Keratinocyte (primary cell): Measurements from ENCODE around the gene TYW3. TPM values are rescaled to one million over a fixed set of nuclear protein-coding genes. Genes with fewer than 3 reads are reported as not detected.
"Not testable (repeated sequence)": the region's sequence is repeated elsewhere in the genome, so short reads cannot be mapped to it uniquely, and the experiment has no call there.

Experiments
- DNase-seq: peaks from one replicate; pipeline ENCODE4 v3.0.0-alpha.2; 2011; ENCODE audit warnings: low read depth, missing footprints, low spot score
- FAIRE-seq: peaks from 2 replicates; lab custom pipeline; 2011; peaks lifted over from hg19 to GRCh38; lab: Jason Lieb, UNC
- H2AFZ ChIP-seq: 2 replicates; pipeline ENCODE4 v1.6.0; 2012; ENCODE audit warnings: low read length, control low read depth, inconsistent platforms; ENCODE audit not compliant: control insufficient read depth
- H3K27ac ChIP-seq: 2 replicates; pipeline ENCODE4 v1.5.1; 2011; ENCODE audit warnings: low read length; ENCODE audit not compliant: control insufficient read depth, insufficient read depth
- H3K27me3 ChIP-seq: 3 replicates; pipeline ENCODE4 v1.6.0; 2011; ENCODE audit warnings: low read length; ENCODE audit not compliant: control insufficient read depth, insufficient read depth; ENCODE audit errors: extremely low read depth
- H3K36me3 ChIP-seq, 2 experiments: 2 replicates in 1 of 2; 3 replicates in 1 of 2; pipeline ENCODE4 v1.5.1; 2011; ENCODE audit warnings: low read length in 2 of 2, mild to moderate bottlenecking in 1 of 2; ENCODE audit not compliant: control insufficient read depth in 2 of 2, insufficient read depth in 2 of 2; ENCODE audit errors: extremely low read depth in 1 of 2
- H3K4me1 ChIP-seq: 3 replicates; pipeline ENCODE4 v1.5.1; 2011; ENCODE audit warnings: low read length; ENCODE audit not compliant: control insufficient read depth, insufficient read depth; ENCODE audit errors: extremely low read depth
- H3K4me2 ChIP-seq: 3 replicates; pipeline ENCODE4 v1.6.0; 2011; ENCODE audit warnings: low read depth, low read length; ENCODE audit not compliant: control insufficient read depth, insufficient read depth; ENCODE audit errors: extremely low read depth
- H3K4me3 ChIP-seq, 3 experiments: fragments of 200-600 bp in 1 of 3; sonication (generic) in 1 of 3; 2 replicates in 2 of 3; 3 replicates in 1 of 3; pipeline ENCODE4 v1.5.1; 2011 to 2016; ENCODE audit warnings: low read length in 3 of 3, mild to moderate bottlenecking in 3 of 3, control low read depth in 2 of 3, inconsistent platforms in 1 of 3, low read depth in 1 of 3, mixed read lengths in 1 of 3, mixed run types in 1 of 3, moderate library complexity in 1 of 3; ENCODE audit not compliant: control insufficient read depth in 2 of 3, insufficient read depth in 2 of 3; ENCODE audit errors: extremely low read depth in 1 of 3
- H3K79me2 ChIP-seq: 2 replicates; pipeline ENCODE4 v1.6.0; 2012; ENCODE audit warnings: low read length; ENCODE audit not compliant: control insufficient read depth, insufficient read depth
- H3K9ac ChIP-seq: 3 replicates; pipeline ENCODE4 v1.6.0; 2011; ENCODE audit warnings: low read length; ENCODE audit not compliant: control insufficient read depth, insufficient read depth; ENCODE audit errors: extremely low read depth
- H3K9me1 ChIP-seq: 3 replicates; pipeline ENCODE4 v1.6.0; 2011; ENCODE audit warnings: low read length; ENCODE audit not compliant: control insufficient read depth, insufficient read depth; ENCODE audit errors: extremely low read depth
- H3K9me3 ChIP-seq: 2 replicates; pipeline ENCODE4 v1.5.1; 2012; ENCODE audit warnings: low read depth, low read length; ENCODE audit not compliant: control insufficient read depth
- H4K20me1 ChIP-seq: 3 replicates; pipeline ENCODE4 v1.6.0; 2011; ENCODE audit warnings: low read length; ENCODE audit not compliant: control insufficient read depth, insufficient read depth; ENCODE audit errors: extremely low read depth
- EZH2 ChIP-seq: IDR thresholded peaks from one replicate; pipeline ENCODE4 v1.6.1; 2012; ENCODE audit warnings: inconsistent platforms, mild to moderate bottlenecking, low read length, moderate library complexity
- dilution Hi-C: fragments of 300-500 bp; cut with MboI; formaldehyde crosslinking; loops from one replicate; pipeline ENCODE4 v1.7.0; 2020; ENCODE audit warnings: low sequenced_read_pairs; ENCODE audit not compliant: extremely low pct_ligation_motif_present
- polyA plus RNA-seq, 5 experiments: library from polyadenylated mRNA; depleted of rRNA in 3 of 5; stranded (reverse) in 3 of 5; stranded (forward) in 1 of 5; unstranded in 1 of 5; fragments of >200 nt; gene quantifications; 1 replicate in 1 of 5; 2 replicates in 3 of 5; 3 replicates in 1 of 5; pipeline versions ENCODE4 v1.2.1 to v1.2.3, GENCODE V29; 2011 to 2012; ENCODE audit warnings: missing spikeins in 2 of 5, low read depth in 1 of 5, low replicate concordance in 1 of 5
- TF ChIP-seq, protein P1 (sequence below), 3 experiments: IDR thresholded peaks in 1 of 3; conservative IDR thresholded peaks in 1 of 3; optimal IDR thresholded peaks in 1 of 3; 2 replicates in 2 of 3; 3 replicates in 1 of 3; pipeline versions ENCODE3 to v1.5.1; 2011; ENCODE audit warnings: low read length in 3 of 3, mild to moderate bottlenecking in 3 of 3, moderate library complexity in 2 of 3, control low read depth in 1 of 3, inconsistent platforms in 1 of 3; ENCODE audit not compliant: insufficient read depth in 2 of 3; ENCODE audit errors: extremely low read depth in 1 of 3

TYW3 gene
- polyA plus RNA-seq, 1 donor (not counting 4 experiments of a cell fraction or from before 2014, with no cell fraction given), result 25.9 TPM

- Histone ChIP-seq H3K4me1 (peaks cover 30% of the 10 kb centered on the region), H3K4me3 (no peak overlapping the region), H3K27ac (no peak overlapping the region), H3K79me2 (peaks cover 44% of the 10 kb centered on the region), H3K9me3 (no peaks in the 10 kb centered on the region), H3K9ac (no peak overlapping the region), H3K27me3 (no peaks in the 10 kb centered on the region), H4K20me1 (no peaks in the 10 kb centered on the region), H3K4me2 (peak overlapping the region; percentile 27), H3K36me3 (peaks cover 0 to 2% of the 10 kb centered on the region in 2 experiments), H3K9me1 (no peaks in the 10 kb centered on the region), H2AFZ (no peak overlapping the region)
- FAIRE-seq (peak; percentile 83), DNase-seq (peak; percentile 88)
- TF ChIP-seq, protein P1, sequence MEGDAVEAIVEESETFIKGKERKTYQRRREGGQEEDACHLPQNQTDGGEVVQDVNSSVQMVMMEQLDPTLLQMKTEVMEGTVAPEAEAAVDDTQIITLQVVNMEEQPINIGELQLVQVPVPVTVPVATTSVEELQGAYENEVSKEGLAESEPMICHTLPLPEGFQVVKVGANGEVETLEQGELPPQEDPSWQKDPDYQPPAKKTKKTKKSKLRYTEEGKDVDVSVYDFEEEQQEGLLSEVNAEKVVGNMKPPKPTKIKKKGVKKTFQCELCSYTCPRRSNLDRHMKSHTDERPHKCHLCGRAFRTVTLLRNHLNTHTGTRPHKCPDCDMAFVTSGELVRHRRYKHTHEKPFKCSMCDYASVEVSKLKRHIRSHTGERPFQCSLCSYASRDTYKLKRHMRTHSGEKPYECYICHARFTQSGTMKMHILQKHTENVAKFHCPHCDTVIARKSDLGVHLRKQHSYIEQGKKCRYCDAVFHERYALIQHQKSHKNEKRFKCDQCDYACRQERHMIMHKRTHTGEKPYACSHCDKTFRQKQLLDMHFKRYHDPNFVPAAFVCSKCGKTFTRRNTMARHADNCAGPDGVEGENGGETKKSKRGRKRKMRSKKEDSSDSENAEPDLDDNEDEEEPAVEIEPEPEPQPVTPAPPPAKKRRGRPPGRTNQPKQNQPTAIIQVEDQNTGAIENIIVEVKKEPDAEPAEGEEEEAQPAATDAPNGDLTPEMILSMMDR (optimal IDR thresholded peaks at IDR 0.05 in 1 of 3, IDR thresholded peaks at IDR 0.05 in 1 of 3, conservative IDR thresholded peaks at IDR 0.05 in 1 of 3; ENCODE audit: extremely low read depth in 1 of 3, insufficient read depth in 2 of 3, low read length in 3 of 3), result no peak
- TF ChIP-seq EZH2, result no peak
- dilution Hi-C loops, result no loop called here
Observed at GRCh38 chr1:74729741-74730478, 3.0 kb upstream of the TYW3 start.

GRCh38 chr1:74731399-74732052, 1.4 kb upstream of the TYW3 start:
- Histone ChIP-seq H3K27me3 (no peaks in the 10 kb centered on the region), H3K79me2 (peaks cover 44% of the 10 kb centered on the region), H3K36me3 (peaks cover 0 to 2% of the 10 kb centered on the region in 2 experiments), H3K27ac (no peak overlapping the region), H3K9me3 (no peaks in the 10 kb centered on the region), H3K4me1 (peaks cover 30% of the 10 kb centered on the region), H2AFZ (no peak overlapping the region), H3K9me1 (no peaks in the 10 kb centered on the region), H3K4me2 (peak overlapping the region; percentile 63), H4K20me1 (no peaks in the 10 kb centered on the region), H3K4me3 (peak overlapping the region in 2 of 3 experiments; percentile 4 to 83), H3K9ac (peak overlapping the region; percentile 20)
- no peak for DNase-seq
- dilution Hi-C loops, result no loop called here
- FAIRE-seq, result no peak
- TF ChIP-seq, protein P1 (optimal IDR thresholded peaks at IDR 0.05 in 1 of 3, IDR thresholded peaks at IDR 0.05 in 1 of 3, conservative IDR thresholded peaks at IDR 0.05 in 1 of 3; ENCODE audit: extremely low read depth in 1 of 3, insufficient read depth in 2 of 3, low read length in 3 of 3), result no peak
- no peak for TF ChIP-seq EZH2

DNA sequence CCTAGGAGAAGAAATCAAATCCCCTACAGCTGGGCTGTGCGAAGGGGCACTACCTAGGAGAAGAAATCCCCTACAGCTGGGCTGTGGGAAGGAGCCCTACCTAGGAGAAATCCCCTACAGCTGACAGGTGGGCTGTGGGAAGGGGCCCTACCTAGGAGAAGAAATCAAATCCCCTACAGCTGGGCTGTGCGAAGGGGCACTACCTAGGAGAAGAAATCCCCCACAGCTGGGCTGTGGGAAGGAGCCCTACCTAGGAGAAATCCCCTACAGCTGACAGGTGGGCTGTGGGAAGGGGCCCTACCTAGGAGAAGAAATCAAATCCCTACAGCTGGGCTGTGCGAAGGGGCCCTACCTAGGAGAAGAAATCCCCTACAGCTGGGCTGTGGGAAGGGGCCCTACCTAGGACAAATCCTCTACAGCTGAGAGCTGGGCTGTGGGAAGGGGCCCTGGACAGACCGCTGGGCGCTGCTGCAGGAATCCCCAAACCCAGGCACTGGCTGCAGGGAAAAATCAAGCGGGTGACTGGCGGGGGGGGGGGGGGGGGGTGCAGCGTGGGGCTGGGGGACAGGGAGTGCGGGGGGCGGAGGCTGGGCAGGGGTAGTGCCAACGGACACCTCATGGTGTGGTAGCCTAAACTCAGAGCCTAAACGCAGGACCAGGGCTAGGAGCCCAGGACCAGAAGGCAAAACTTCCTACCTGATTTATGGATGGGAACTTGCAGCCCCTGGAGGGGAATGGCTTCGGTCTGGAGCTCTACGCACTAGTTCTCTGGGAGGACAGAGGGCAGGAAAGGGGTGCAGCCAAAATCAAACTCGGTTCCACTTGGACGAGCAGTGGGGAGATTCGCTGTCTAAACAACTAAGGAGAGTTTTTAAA, 643 bp upstream of the TYW3 start:
- H3K9ac ChIP-seq, result peak overlapping the region; percentile 97
- peaks cover 30% of the 10 kb centered on the region for H3K4me1 ChIP-seq
- DNase-seq, H4K20me1 ChIP-seq, FAIRE-seq, dilution Hi-C loops, H3K27me3 ChIP-seq, H3K9me1 ChIP-seq, H3K36me3 ChIP-seq, H3K9me3 ChIP-seq: not testable (repeated sequence)
- H3K4me2 ChIP-seq, result peak overlapping the region; percentile 63
- peak overlapping the region; percentile 83 to 94 (median 93) for H3K4me3 ChIP-seq
- peak overlapping the region; percentile 94 for H3K27ac ChIP-seq
- H2AFZ ChIP-seq, result peak overlapping the region; percentile 69
- peaks cover 43% of the 10 kb centered on the region for H3K79me2 ChIP-seq
